ENCODE results near the gene CDKN2D.
A peak's percentile ranks its signal among the peaks of the same experiment; 100 is the strongest.
"Not testable (repeated sequence)": the region's sequence is repeated elsewhere in the genome, so short reads cannot be mapped to it uniquely, and the experiment has no call there.

The CDKN2D gene

GRCh38 chr19:10552510-10553053, 16.2 kb downstream of the CDKN2D start:
- no peak overlapping the region for H3K4me3 ChIP-seq (ENCODE audit: low read depth, low read length)

GRCh38 chr19:10551698-10552301, 17.0 kb downstream of the CDKN2D start:
- H3K4me3 ChIP-seq (ENCODE audit: low read depth, low read length), result no peak overlapping the region

GRCh38 chr19:10551006-10551405, 17.8 kb downstream of the CDKN2D start:
- H3K4me3 ChIP-seq (ENCODE audit: low read depth, low read length), result not testable (repeated sequence)

- H3K4me3 ChIP-seq (ENCODE audit: low read depth, low read length), result no peak overlapping the region
Observed at GRCh38 chr19:10550336-10550735, 18.4 kb downstream of the CDKN2D start.

GRCh38 chr19:10549733-10550132, 19.0 kb downstream of the CDKN2D start:
- H3K4me3 ChIP-seq (ENCODE audit: low read depth, low read length), result no peak overlapping the region

- no peak overlapping the region for H3K4me3 ChIP-seq (ENCODE audit: low read depth, low read length)
Observed at GRCh38 chr19:10548746-10549276, 20.0 kb downstream of the CDKN2D start.

GRCh38 chr19:10546817-10547216, 22.0 kb downstream of the CDKN2D start:
- H3K4me3 ChIP-seq (ENCODE audit: low read depth, low read length), result no peak overlapping the region

GRCh38 chr19:10544753-10545251, 24.0 kb downstream of the CDKN2D start:
- peak overlapping the region; percentile 78 for H3K4me3 ChIP-seq (ENCODE audit: low read depth, low read length)

- H3K4me3 ChIP-seq (ENCODE audit: low read depth, low read length), result peak overlapping the region; percentile 78
Observed at GRCh38 chr19:10544242-10544752, 24.5 kb downstream of the CDKN2D start.

GRCh38 chr19:10543420-10544241, 25.1 kb downstream of the CDKN2D start, which contains the start of gene ATG4D:
Gene ATG4D, plus strand, starts transcription at chr19:10543904. Its CDS starts 187 bp downstream, at chr19:10544091.
- H3K4me3 ChIP-seq (ENCODE audit: low read depth, low read length), result peak within 1 kb of the TSS; percentile 78

GRCh38 chr19:10543059-10543419, 25.7 kb downstream of the CDKN2D start:
- no peak overlapping the region for H3K4me3 ChIP-seq (ENCODE audit: low read depth, low read length)

- not testable (repeated sequence) for H3K4me3 ChIP-seq (ENCODE audit: low read depth, low read length)
Observed at GRCh38 chr19:10539016-10539415, 29.8 kb downstream of the CDKN2D start.

GRCh38 chr19:10538204-10538983, 30.4 kb downstream of the CDKN2D start:
- no peak overlapping the region for H3K4me3 ChIP-seq (ENCODE audit: low read depth, low read length)

GRCh38 chr19:10537668-10538067, 31.1 kb downstream of the CDKN2D start:
- H3K4me3 ChIP-seq (ENCODE audit: low read depth, low read length), result no peak overlapping the region

GRCh38 chr19:10535613-10536012, 33.2 kb downstream of the CDKN2D start:
- no peak overlapping the region for H3K4me3 ChIP-seq (ENCODE audit: low read depth, low read length)

- no peak overlapping the region for H3K4me3 ChIP-seq (ENCODE audit: low read depth, low read length)
Observed at GRCh38 chr19:10533646-10534386, 35.0 kb downstream of the CDKN2D start.

GRCh38 chr19:10532457-10532856, 36.3 kb downstream of the CDKN2D start:
- H3K4me3 ChIP-seq (ENCODE audit: low read depth, low read length), result no peak overlapping the region

- not testable (repeated sequence) for H3K4me3 ChIP-seq (ENCODE audit: low read depth, low read length)
Observed at GRCh38 chr19:10526887-10527286, 41.9 kb downstream of the CDKN2D start.

GRCh38 chr19:10525636-10526035, 43.1 kb downstream of the CDKN2D start:
- H3K4me3 ChIP-seq (ENCODE audit: low read depth, low read length), result no peak overlapping the region

- H3K4me3 ChIP-seq (ENCODE audit: low read depth, low read length), result no peak overlapping the region
Observed at GRCh38 chr19:10523135-10523636, 45.6 kb downstream of the CDKN2D start.

Measured in iPS-11a (cell line).